Hindlimb muscle (tissue), 1 donor: ENCODE data around the gene ST8SIA5. TPM values are rescaled to one million over a fixed set of nuclear protein-coding genes. Genes with fewer than 3 reads are reported as not detected.

ENCODE experiments used
- DNase-seq: peaks from one replicate; pipeline ENCODE4 v3.0.0-alpha.2; 2013
- polyA plus RNA-seq: library from polyadenylated mRNA; unstranded; fragments of 120-200 nt; gene quantifications from one replicate; pipeline ENCODE4 v1.2.1, GENCODE V29; 2013; ENCODE audit not compliant: insufficient read length

The ST8SIA5 gene
- polyA plus RNA-seq, 1 donor = 6.9 TPM

DNA sequence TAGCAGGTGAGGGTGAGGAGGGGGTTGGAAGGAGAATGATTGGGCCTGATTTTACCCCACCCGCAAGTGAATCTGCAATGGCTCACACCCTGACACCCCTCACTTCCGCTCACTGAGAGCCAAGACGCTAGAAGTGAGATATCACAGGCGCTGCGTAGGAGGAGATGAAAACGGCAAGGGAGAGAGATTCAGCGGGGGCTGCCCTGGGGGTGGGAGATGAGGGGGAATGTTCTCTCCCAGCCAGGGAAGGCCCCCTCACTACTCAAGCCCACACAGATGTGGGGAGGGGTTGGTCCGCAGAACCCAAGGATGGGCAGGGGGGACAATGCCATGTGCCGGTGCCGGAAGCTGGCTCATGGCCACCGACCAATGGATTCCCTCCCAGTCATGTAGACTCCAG, 132.7 kb downstream of the ST8SIA5 start:
- DNase-seq = no peak

DNA sequence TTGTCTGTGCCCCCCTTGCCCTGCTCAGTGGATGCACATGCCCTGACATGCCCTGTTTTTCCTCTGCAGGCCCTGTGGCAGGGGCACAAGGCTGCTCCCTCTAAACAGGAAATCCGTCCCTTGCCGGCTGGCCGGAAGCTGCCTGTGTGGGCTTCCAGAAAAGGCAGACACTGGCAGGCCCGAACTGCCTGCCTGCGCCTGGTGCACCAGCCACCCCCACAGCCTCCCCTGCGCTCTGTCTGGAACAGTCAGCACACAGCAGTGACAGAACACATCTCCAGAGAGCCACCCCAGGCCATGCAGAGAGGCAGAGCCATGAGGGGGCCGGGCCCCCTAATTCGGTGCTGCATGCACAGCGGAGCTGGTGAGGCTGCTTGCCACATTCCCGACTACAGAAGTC, 133.3 kb downstream of the ST8SIA5 start:
- DNase-seq = no peak

DNA sequence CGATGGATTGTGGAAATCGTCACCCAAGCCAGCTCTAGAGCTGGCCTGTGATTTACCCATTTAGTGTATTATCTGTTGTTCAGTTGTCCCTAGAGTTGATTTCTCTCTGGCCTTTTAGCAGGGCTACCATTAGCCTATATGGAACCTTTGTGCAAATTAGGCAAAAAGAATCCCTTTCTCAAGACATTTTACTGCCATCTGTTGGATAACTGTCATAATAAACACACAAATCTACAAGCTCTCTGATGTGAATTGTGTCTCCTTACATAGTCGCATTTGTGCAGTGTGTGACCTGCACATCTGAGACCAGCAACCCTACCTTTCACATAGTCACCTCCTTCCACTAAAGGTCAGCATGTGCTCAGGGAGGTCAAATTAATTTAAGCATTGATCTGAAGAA, 133.9 kb downstream of the ST8SIA5 start:
- no peak for DNase-seq

DNA sequence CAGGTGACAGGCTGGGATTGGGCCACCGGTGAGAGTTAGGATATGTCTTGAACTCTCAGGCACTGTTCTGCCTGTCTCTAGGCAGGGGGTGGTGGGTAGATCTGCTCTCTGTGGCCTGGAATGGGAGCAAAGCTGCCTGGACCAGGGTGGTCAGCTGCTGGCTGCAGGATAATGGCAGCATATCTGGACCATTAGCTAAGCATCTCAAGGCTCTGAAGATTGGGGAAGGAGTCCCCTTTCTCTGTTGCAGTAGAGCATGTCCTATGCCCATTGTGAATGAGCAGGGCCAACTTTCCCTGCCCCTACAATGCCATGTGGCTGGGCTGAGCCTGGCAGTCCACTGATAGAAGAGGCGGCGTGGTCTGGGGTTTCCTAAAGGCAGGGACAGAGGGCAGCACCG, 134.4 kb downstream of the ST8SIA5 start:
- DNase-seq = no peak

DNA sequence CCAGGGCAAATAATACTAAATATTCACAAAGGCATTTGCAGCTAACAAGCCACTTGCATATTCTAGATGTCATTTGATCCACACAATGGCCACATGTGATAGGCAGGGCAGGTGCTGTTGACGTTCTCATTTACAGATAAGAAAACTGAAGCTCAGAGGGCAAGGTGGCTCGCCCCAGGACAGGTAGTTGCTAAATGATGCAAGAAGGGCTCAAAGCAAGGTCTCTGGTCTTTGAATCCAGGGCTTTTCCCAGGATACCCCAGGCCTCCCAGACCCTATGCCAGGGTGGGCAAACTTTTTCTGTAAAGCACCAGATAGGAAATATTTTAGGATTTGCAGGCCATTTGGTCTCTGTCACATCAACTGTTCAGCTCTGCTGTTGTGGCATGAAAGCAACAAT, 135.0 kb downstream of the ST8SIA5 start:
- no peak for DNase-seq

DNA sequence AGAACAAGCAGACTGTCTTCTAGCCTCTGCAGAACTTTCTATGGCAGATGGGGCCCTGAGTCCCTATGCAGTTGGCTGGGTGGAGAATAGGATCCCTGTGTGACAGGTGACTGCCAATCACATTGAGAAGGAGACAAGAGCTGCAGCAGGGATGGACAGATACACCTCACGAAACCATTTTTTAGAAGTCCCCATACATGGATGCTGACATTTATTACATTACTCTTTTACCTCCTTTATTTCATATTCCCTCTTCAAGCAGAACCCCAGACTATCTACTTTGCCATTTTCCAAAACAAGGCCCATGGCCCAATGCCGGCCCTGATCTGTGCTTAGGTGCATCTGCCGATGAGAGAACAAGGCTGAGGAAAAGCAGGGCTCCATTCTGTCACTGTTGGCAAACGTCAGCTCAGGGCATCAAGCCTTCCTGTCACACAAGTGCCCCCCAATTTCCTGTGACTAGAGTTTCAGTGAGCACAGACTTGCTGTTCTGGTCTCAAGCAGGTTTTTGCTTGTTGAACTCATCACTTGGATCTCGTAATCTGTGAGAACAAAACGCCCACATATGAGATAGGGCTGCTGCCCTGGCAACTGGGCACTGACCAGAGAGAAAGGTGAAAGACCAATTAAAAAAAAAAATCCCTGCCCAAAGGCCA, 135.6 kb downstream of the ST8SIA5 start:
- DNase-seq = no peak

DNA sequence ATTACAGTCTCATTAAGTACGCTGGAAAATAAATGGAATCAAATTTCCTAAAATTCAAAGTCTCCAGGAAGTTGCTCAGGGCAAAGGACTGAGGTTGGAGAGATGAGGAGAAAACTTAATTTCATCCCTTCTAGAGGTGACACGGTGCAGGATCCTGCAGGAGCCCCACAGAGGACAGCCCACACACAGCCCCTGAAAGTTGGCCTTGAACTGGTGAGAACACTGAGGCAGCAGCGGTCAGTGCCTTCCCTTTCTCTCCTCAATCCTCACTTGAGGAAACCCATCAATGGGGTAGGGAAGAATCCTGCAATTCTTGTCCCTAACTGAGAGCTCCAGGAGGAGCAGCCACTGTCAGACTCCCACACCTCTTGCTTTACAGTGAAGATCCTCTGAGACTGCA, 137.3 kb downstream of the ST8SIA5 start:
- no peak for DNase-seq

Other genes with a start within 250 kb of the ST8SIA5 start
- gene LOXHD1, start 99.8 kb downstream of the ST8SIA5 start, polyA plus RNA-seq = 2.8 TPM
- 30.3 TPM for gene PIAS2, start 160.5 kb upstream of the ST8SIA5 start, polyA plus RNA-seq
- 12.8 TPM for gene KATNAL2, start 160.5 kb upstream of the ST8SIA5 start, polyA plus RNA-seq